H1 (cell line): ENCODE data around the gene DBR1. TPM values are rescaled to one million over a fixed set of nuclear protein-coding genes. Genes with fewer than 3 reads are reported as not detected.

Source experiments
- CTCF ChIA-PET: fragments of 300-600 bp; sonication (Branson Sonifier 250); formaldehyde crosslinking; loops from one replicate; lab custom pipeline; 2021; ENCODE audit not compliant: partially characterized antibody; lab: Charles Lee
- POLR2A ChIA-PET: fragments of 300-600 bp; sonication (Branson Sonifier 250); formaldehyde crosslinking; loops from one replicate; lab custom pipeline; 2021; ENCODE audit warnings: inconsistent platforms; ENCODE audit not compliant: partially characterized antibody; lab: Charles Lee
- DNase-seq, 2 experiments: peaks; one replicate each; pipeline versions ENCODE4 v3.0.0 to v3.0.0-alpha.2; 2010 to 2022; ENCODE audit warnings: low spot score in 2 of 2, low read depth in 1 of 2, mixed read lengths in 1 of 2
- FAIRE-seq: peaks from 2 replicates; lab custom pipeline; 2011; peaks lifted over from hg19 to GRCh38; lab: Jason Lieb, UNC
- H2AFZ ChIP-seq: 2 replicates; pipeline ENCODE4 v1.8.1; 2012; ENCODE audit warnings: low read length, inconsistent platforms
- H2AK5ac ChIP-seq: 2 replicates; pipeline ENCODE4 v1.6.1; 2013; ENCODE audit warnings: low read depth, low read length
- H2BK120ac ChIP-seq: replicated peaks from 2 replicates; pipeline ENCODE3; 2013; ENCODE audit warnings: low read depth, low read length, inconsistent platforms
- H2BK12ac ChIP-seq: 2 replicates; pipeline ENCODE4 v1.6.1; 2013; ENCODE audit warnings: low read depth, low read length
- H2BK15ac ChIP-seq: 2 replicates; pipeline ENCODE4 v1.6.1; 2013; ENCODE audit warnings: low read length
- H2BK20ac ChIP-seq: 2 replicates; pipeline ENCODE4 v1.6.1; 2013; ENCODE audit warnings: low read length
- H2BK5ac ChIP-seq: 2 replicates; pipeline ENCODE4 v1.6.1; 2013; ENCODE audit warnings: low read depth, low read length
- H3K14ac ChIP-seq: 2 replicates; pipeline ENCODE4 v1.6.1; 2013; ENCODE audit warnings: inconsistent platforms; ENCODE audit not compliant: insufficient read length
- H3K18ac ChIP-seq: 2 replicates; pipeline ENCODE4 v1.6.1; 2013; ENCODE audit warnings: low read length; ENCODE audit errors: extremely low read depth
- H3K23ac ChIP-seq: 2 replicates; pipeline ENCODE4 v1.6.1; 2013; ENCODE audit warnings: inconsistent platforms; ENCODE audit not compliant: insufficient read length
- H3K23me2 ChIP-seq: 2 replicates; pipeline ENCODE4 v1.6.1; 2013; ENCODE audit warnings: low read depth, low read length
- H3K27ac ChIP-seq: 2 replicates; pipeline ENCODE4 v1.6.1; 2011; ENCODE audit warnings: low read depth, low read length, inconsistent platforms
- H3K27me3 ChIP-seq, 4 experiments: replicated peaks in 1 of 4; 1 replicate in 1 of 4; 2 replicates in 3 of 4; pipeline versions ENCODE4 v1.6.1 to v1.8.1; 2011 to 2013; ENCODE audit warnings: low read length in 3 of 4, mild to moderate bottlenecking in 3 of 4, inconsistent platforms in 2 of 4, mixed read lengths in 2 of 4, moderate library complexity in 1 of 4; ENCODE audit not compliant: control insufficient read depth in 3 of 4, insufficient read depth in 3 of 4; ENCODE audit errors: extremely low read depth in 1 of 4
- H3K36me3 ChIP-seq, 4 experiments: 2 replicates each; pipeline versions ENCODE4 v1.6.1 to v1.8.1; 2011 to 2013; ENCODE audit warnings: mild to moderate bottlenecking in 4 of 4, low read length in 3 of 4, moderate library complexity in 2 of 4, control low read depth in 1 of 4, inconsistent platforms in 1 of 4; ENCODE audit not compliant: insufficient read depth in 4 of 4, control insufficient read depth in 2 of 4
- H3K4ac ChIP-seq: replicated peaks from 2 replicates; pipeline ENCODE3; 2013; ENCODE audit warnings: low read length, low read depth, mixed read lengths, inconsistent platforms; ENCODE audit not compliant: insufficient read length
- H3K4me1 ChIP-seq, 4 experiments: replicated peaks in 1 of 4; 1 replicate in 1 of 4; 2 replicates in 3 of 4; pipeline versions ENCODE4 v1.6.1 to v1.8.1; 2011 to 2013; ENCODE audit warnings: low read length in 3 of 4, inconsistent platforms in 2 of 4, mixed read lengths in 1 of 4; ENCODE audit not compliant: insufficient read depth in 4 of 4, control insufficient read depth in 3 of 4
- H3K4me2 ChIP-seq, 2 experiments: 2 replicates each; pipeline versions ENCODE4 v1.6.1 to v1.8.1; 2011 to 2013; ENCODE audit warnings: low read depth in 2 of 2, low read length in 2 of 2, control low read depth in 1 of 2, inconsistent platforms in 1 of 2, mild to moderate bottlenecking in 1 of 2; ENCODE audit not compliant: insufficient read depth in 1 of 2
- H3K4me3 ChIP-seq, 4 experiments: fragments of 200-600, 300-600 bp in 1 of 4; sonication (generic), shearing (Covaris generic), sonication (Bioruptor Twin) in 1 of 4; 2 replicates each; pipeline versions ENCODE4 v1.5.1 to v1.8.1; 2011 to 2016; ENCODE audit warnings: low read length in 4 of 4, low read depth in 3 of 4, control low read depth in 2 of 4, inconsistent platforms in 2 of 4, mild to moderate bottlenecking in 2 of 4, mixed read lengths in 1 of 4, moderate library complexity in 1 of 4; ENCODE audit not compliant: insufficient read depth in 2 of 4; ENCODE audit errors: extremely low read depth in 1 of 4
- H3K56ac ChIP-seq: replicated peaks from 2 replicates; pipeline ENCODE3; 2013; ENCODE audit warnings: low read depth, mild to moderate bottlenecking, mixed read lengths, low read length, inconsistent platforms; ENCODE audit not compliant: insufficient read length
- H3K79me1 ChIP-seq: 2 replicates; pipeline ENCODE4 v1.6.1; 2013; ENCODE audit warnings: low read depth, low read length, control low read depth
- H3K79me2 ChIP-seq, 2 experiments: 2 replicates each; pipeline versions ENCODE4 v1.6.1 to v1.8.1; 2012 to 2013; ENCODE audit warnings: low read length in 2 of 2, mild to moderate bottlenecking in 2 of 2, inconsistent platforms in 1 of 2; ENCODE audit not compliant: insufficient read depth in 2 of 2, control insufficient read depth in 1 of 2
- H3K9ac ChIP-seq, 4 experiments: replicated peaks in 1 of 4; 1 replicate in 1 of 4; 2 replicates in 3 of 4; pipeline versions ENCODE4 v1.6.1 to v1.8.1; 2011 to 2013; ENCODE audit warnings: low read depth in 3 of 4, low read length in 3 of 4, control low read depth in 2 of 4, mild to moderate bottlenecking in 2 of 4, moderate library complexity in 2 of 4, inconsistent platforms in 1 of 4; ENCODE audit errors: extremely low read depth in 1 of 4
- H3K9me3 ChIP-seq, 2 experiments: 2 replicates each; pipeline versions ENCODE4 v1.6.1 to v1.8.1; 2012 to 2013; ENCODE audit warnings: mild to moderate bottlenecking in 2 of 2, moderate library complexity in 2 of 2, control low read depth in 1 of 2, inconsistent platforms in 1 of 2, low read depth in 1 of 2, low read length in 1 of 2, mixed read lengths in 1 of 2; ENCODE audit not compliant: insufficient read depth in 2 of 2
- H4K20me1 ChIP-seq, 2 experiments: replicated peaks in 1 of 2; 2 replicates each; pipeline versions ENCODE3 to v1.8.1; 2011 to 2013; ENCODE audit warnings: inconsistent platforms in 2 of 2, low read length in 2 of 2, mild to moderate bottlenecking in 1 of 2; ENCODE audit not compliant: insufficient read depth in 2 of 2, control insufficient read depth in 1 of 2
- H4K5ac ChIP-seq: 2 replicates; pipeline ENCODE4 v1.6.1; 2013; ENCODE audit warnings: low read length, low read depth, mixed read lengths, inconsistent platforms; ENCODE audit not compliant: insufficient read length
- H4K8ac ChIP-seq: 2 replicates; pipeline ENCODE4 v1.8.0; 2013; ENCODE audit warnings: mild to moderate bottlenecking, moderate library complexity, low read length, inconsistent platforms; ENCODE audit not compliant: insufficient read depth; ENCODE audit errors: extremely low read depth
- H4K91ac ChIP-seq: replicated peaks from 2 replicates; pipeline ENCODE3; 2013; ENCODE audit warnings: low read length, mixed read lengths, inconsistent platforms; ENCODE audit not compliant: insufficient read length
- NRF1 ChIP-seq: IDR thresholded peaks from 2 replicates; pipeline ENCODE4 v1.6.1; 2011; ENCODE audit warnings: mild to moderate bottlenecking, low read depth, low read length, improper control_type of control experiment
- SIRT6 ChIP-seq: IDR thresholded peaks from one replicate; pipeline ENCODE4 v1.7.1; 2012; ENCODE audit warnings: low read length, inconsistent platforms
- TAF1 ChIP-seq: IDR thresholded peaks from 2 replicates; pipeline ENCODE4 v1.6.1; 2011; ENCODE audit warnings: mild to moderate bottlenecking, low read depth, low read length
- WGBS, 2 experiments: shearing (Covaris generic) in 1 of 2; methylation state at CpG; one replicate each; pipeline versions ENCODE4 v1.1.6 to v1.1.7; 2013 to 2015; ENCODE audit warnings: low lambda C conversion rate in 2 of 2, mixed read lengths in 2 of 2, inconsistent platforms in 1 of 2, low coverage in 1 of 2, missing lambda C conversion rate in 1 of 2; ENCODE audit not compliant: insufficient replicate concordance in 2 of 2, insufficient coverage in 1 of 2, insufficient read length in 1 of 2; ENCODE audit errors: extremely low coverage in 1 of 2, missing lambda C conversion rate in 1 of 2; 5-methylcytosine and 5-hydroxymethylcytosine counted together
- polyA plus RNA-seq, 7 experiments: library from polyadenylated mRNA; depleted of rRNA in 3 of 7; stranded (reverse) in 5 of 7; unstranded in 2 of 7; fragments of >200 nt in 5 of 7; fragments of 200-250 nt in 2 of 7; gene quantifications; 1 replicate in 5 of 7; 2 replicates in 1 of 7; 4 replicates in 1 of 7; pipeline versions ENCODE4 v1.2.1 to v1.2.3, GENCODE V29; 2011 to 2013; ENCODE audit warnings: missing spikeins in 2 of 7, mixed read lengths in 2 of 7
- total RNA-seq: library from RNA; stranded (reverse); fragmentation: NEBNext Ultra II Directional; extraction: Animal tissue kit (Norgen Biotek cat#: 25700); gene quantifications from 2 replicates; pipeline ENCODE4 v1.2.1, GENCODE V29; 2021
- TF ChIP-seq, protein P1 (sequence below): IDR thresholded peaks from 2 replicates; pipeline ENCODE4 v1.6.1; 2012; ENCODE audit warnings: inconsistent platforms
- TF ChIP-seq, protein P2 (sequence below): IDR thresholded peaks from 2 replicates; pipeline ENCODE4 v1.6.1; 2012; ENCODE audit warnings: inconsistent platforms
- TF ChIP-seq, protein P3 (sequence below): IDR thresholded peaks from 2 replicates; pipeline ENCODE4 v1.6.1; 2011; ENCODE audit warnings: low read length, improper control_type of control experiment

DBR1 gene
- total and polyA plus RNA-seq, 2 of the 8 experiments (the other 6 are each of a cell fraction or from before 2014, with no cell fraction given), result 10.1 to 18.3 TPM

DNA sequence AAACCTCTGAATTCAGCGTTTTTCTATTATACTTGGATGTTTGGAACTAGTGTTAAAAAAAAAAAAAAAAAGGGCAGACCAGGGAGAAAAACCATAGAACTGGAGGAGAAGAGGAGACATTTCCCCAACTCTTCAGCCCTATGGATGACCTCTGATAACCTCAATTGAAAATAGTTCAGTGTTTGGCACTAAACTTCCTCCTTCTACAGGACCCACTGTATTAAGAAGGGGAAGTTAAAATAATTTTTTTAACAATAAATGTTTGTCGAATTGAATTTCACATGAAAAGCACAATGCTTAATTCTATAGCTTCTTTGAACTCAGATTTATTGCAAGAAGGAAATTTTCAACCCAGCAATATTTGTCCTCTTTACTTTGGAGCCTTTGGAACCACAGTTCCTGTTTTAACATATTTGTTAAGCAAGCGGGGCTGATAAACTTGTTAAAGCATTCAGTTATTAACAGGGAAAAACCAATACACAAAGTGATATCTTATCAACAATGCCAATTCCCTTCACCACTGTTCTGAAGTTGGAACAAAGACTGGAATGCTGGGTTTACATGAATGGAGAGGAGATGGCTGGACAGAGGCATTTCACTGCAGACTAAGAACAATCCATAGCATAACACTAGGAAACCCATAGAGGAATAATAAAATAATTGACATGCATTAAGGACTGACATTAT lies 39.4 kb downstream of the DBR1 start:
- no peak overlapping the region for H2BK15ac ChIP-seq
- no peak overlapping the region for H3K56ac ChIP-seq
- no peaks in the 10 kb centered on the region for H3K79me1 ChIP-seq
- H3K79me2 ChIP-seq, result no peaks in the 10 kb centered on the region
- no peak overlapping the region for H2BK20ac ChIP-seq
- H3K4ac ChIP-seq, result no peak overlapping the region
- no peak overlapping the region for H3K18ac ChIP-seq
- FAIRE-seq (no peak), DNase-seq (no peak)
- H3K4me1 ChIP-seq, result no peaks in the 10 kb centered on the region
- TF ChIP-seq TAF1, result no peak
- TF ChIP-seq NRF1, result no peak
- TF ChIP-seq, protein P1, sequence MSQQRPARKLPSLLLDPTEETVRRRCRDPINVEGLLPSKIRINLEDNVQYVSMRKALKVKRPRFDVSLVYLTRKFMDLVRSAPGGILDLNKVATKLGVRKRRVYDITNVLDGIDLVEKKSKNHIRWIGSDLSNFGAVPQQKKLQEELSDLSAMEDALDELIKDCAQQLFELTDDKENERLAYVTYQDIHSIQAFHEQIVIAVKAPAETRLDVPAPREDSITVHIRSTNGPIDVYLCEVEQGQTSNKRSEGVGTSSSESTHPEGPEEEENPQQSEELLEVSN, result no peak
- TF ChIP-seq SIRT6, result no peak
- TF ChIP-seq, protein P2, sequence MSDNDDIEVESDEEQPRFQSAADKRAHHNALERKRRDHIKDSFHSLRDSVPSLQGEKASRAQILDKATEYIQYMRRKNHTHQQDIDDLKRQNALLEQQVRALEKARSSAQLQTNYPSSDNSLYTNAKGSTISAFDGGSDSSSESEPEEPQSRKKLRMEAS, result no peak
- TF ChIP-seq, protein P3, sequence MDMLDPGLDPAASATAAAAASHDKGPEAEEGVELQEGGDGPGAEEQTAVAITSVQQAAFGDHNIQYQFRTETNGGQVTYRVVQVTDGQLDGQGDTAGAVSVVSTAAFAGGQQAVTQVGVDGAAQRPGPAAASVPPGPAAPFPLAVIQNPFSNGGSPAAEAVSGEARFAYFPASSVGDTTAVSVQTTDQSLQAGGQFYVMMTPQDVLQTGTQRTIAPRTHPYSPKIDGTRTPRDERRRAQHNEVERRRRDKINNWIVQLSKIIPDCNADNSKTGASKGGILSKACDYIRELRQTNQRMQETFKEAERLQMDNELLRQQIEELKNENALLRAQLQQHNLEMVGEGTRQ, result no peak
- no peak overlapping the region for H3K27ac ChIP-seq
- no peak overlapping the region for H2BK12ac ChIP-seq
- H3K23ac ChIP-seq, result no peak overlapping the region
- H4K8ac ChIP-seq, result no peak overlapping the region
- H4K91ac ChIP-seq, result no peak overlapping the region
- H4K5ac ChIP-seq, result no peak overlapping the region
- H2BK5ac ChIP-seq, result no peak overlapping the region
- H3K9ac ChIP-seq, result no peak overlapping the region
- no peak overlapping the region for H2AFZ ChIP-seq
- WGBS, 2 experiments, result 83% methylated on average over 3 of the region's 3 CpGs; no CpG with 5 or more reads in 1 of the 2 experiments
- no peaks in the 10 kb centered on the region for H3K36me3 ChIP-seq
- ChIA-PET POLR2A (no interaction called here), CTCF (interaction anchor here (1.3 kb wide), 1 partner anchor 17 kb away, joined by 4 read pairs; no protein-coding TSS in a partner anchor)
- no peak overlapping the region for H3K14ac ChIP-seq
- no peak overlapping the region for H3K4me2 ChIP-seq
- H3K9me3 ChIP-seq, result no peaks in the 10 kb centered on the region
- no peaks in the 10 kb centered on the region for H4K20me1 ChIP-seq
- H3K23me2 ChIP-seq, result no peaks in the 10 kb centered on the region
- no peaks in the 10 kb centered on the region for H3K27me3 ChIP-seq
- H2BK120ac ChIP-seq, result no peak overlapping the region
- H3K4me3 ChIP-seq, result no peak overlapping the region
- no peak overlapping the region for H2AK5ac ChIP-seq
